ENCODE measurements around the gene CORO2A.
A peak's percentile ranks its signal among the peaks of the same experiment; 100 is the strongest.
"Not testable (repeated sequence)": the region's sequence is repeated elsewhere in the genome, so short reads cannot be mapped to it uniquely, and the experiment has no call there.

Gene CORO2A

DNA sequence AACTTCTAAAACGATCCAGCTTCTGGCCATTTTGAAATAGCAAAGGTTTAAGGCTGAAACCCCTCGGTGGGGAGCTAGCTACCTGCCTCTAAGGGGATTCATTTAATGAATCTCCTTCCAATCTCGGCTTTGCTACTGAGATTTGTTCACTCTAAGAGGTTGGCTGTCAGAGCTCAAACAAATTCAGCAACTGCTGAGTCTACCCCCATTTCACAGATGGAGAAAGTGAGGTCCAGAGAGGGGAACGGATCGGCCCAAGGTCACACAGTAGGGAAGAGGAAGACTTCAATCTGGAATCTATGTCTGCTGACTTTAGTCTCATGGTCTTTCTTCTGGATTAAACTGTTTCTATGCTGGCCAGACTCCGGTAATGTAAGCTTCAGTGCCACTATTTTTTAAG lies 3.0 kb downstream of the CORO2A start:
- DNase-seq, result no peak

- no peak for DNase-seq
These were observed 4.5 kb downstream of the CORO2A start for GRCh38 chr9:98187926-98188325.

- no peak for DNase-seq
These were observed 6.2 kb downstream of the CORO2A start for GRCh38 chr9:98186236-98186635.

GRCh38 chr9:98185611-98186171 lies 6.7 kb downstream of the CORO2A start:
- no peak for DNase-seq

- no peak for DNase-seq
These were observed 7.3 kb downstream of the CORO2A start for GRCh38 chr9:98185021-98185567.

DNA sequence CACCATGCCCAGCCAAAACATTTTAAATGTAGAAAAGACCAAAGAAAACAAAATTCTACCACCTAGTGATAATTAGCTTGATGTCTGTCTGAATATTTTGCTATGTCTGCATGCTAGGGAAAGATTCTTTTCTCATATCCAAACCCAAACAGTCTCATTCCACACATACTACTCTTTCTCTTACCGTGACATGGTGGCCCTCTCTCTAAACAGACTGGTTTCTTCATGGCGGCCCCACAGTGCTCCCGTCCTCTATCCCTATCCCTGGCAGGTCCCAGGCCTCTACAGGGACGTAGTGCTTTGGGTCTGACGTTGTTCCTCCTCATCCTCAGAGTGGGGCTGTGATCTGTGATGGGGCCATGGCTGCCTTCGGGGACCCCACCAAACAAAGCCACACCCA lies 8.1 kb downstream of the CORO2A start:
- no peak for DNase-seq

- DNase-seq, result no peak
These were observed 9.4 kb downstream of the CORO2A start for GRCh38 chr9:98182889-98183599.

GRCh38 chr9:98182069-98182820 lies 10.2 kb downstream of the CORO2A start:
- no peak for DNase-seq

- no peak for DNase-seq
These were observed 10.7 kb downstream of the CORO2A start for GRCh38 chr9:98181746-98182068.

GRCh38 chr9:98180996-98181395 lies 11.4 kb downstream of the CORO2A start:
- no peak for DNase-seq

- DNase-seq, result no peak
These were observed 13.3 kb downstream of the CORO2A start for GRCh38 chr9:98178874-98179850.

DNA sequence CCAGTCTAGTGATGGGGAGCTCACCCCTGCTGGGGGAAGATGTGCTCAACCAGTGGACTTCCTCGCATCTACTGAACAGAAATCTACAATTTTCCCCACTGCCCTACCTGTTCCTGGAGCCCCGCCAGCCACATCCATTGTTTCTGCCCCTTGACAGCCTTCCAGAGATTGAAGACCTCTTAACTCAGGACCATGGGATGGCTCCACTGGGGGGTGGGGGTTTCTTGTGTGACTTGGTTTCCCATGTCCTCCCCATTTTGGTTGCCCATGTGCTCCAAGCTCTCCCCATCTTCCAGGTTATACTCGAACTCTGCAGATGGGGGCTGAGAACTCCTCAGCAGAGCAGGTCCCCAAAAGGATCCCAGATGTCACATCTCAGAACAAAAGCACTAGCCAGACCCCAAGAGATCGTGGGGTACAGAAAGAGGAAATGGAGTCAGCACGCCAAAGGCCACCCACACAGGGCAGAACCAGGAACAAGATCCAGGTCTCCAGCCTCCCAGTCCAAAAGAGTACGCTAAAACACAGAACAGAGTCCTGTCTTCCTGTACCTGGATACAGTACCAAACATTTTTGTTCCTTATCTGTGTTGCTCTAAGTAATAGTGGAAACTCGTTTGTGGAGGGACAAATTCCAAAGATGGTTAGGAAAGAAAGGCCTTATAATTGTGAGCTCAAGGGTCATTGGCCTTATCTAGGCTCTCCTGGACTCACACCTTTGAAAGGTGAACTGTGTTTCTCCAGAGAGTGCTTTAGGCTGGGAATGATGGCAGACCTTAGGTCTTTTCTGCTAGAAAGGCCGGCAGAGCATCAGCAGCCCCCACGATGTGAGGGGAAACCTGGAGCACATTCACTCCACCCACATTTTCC lies 15.8 kb downstream of the CORO2A start:
- DNase-seq, result no peak

DNA sequence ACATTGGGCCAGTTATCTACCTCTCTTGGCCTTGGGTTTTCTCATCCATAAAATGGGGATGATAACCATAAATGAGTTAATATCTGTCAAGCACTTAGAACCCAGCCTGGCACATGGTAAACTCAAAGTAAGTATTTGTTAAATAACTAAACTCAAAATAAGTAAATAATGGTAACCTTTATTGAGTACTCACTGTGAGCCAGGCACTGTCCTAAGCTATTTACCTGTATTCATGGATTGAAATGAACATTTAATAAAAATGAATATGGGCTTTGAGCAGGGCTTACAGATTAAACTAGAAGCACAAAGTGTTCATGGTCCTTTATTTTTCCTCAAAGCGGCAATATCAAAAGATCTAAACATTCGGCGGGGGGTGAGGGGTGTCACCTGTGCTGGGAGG lies 16.7 kb downstream of the CORO2A start:
- DNase-seq, result no peak

GRCh38 chr9:98175028-98175569 lies 17.3 kb downstream of the CORO2A start:
- DNase-seq, result no peak

GRCh38 chr9:98174502-98174918 lies 17.9 kb downstream of the CORO2A start:
- not testable (repeated sequence) for DNase-seq

GRCh38 chr9:98173181-98173580 lies 19.3 kb downstream of the CORO2A start:
- no peak for DNase-seq

DNA sequence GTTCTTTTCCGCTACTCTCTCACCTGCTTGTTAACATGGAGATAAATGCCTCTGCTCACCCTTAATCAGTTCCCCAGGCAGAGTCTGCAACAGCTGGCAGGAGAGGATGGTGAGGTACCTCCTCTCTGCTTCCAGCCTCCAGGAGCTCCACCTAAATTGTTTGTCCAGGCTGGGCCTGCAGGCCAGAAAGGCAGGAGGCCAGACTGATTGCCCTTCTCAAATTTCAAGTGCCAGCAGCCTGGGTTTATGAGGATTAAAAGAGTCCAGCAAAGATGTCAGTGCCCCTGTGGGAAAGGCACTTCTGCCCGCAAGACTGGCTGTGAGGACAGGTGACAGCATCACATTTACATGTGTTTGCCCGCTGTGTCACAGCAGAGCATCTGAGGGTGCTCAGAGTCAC lies 19.8 kb downstream of the CORO2A start:
- no peak for DNase-seq

DNA sequence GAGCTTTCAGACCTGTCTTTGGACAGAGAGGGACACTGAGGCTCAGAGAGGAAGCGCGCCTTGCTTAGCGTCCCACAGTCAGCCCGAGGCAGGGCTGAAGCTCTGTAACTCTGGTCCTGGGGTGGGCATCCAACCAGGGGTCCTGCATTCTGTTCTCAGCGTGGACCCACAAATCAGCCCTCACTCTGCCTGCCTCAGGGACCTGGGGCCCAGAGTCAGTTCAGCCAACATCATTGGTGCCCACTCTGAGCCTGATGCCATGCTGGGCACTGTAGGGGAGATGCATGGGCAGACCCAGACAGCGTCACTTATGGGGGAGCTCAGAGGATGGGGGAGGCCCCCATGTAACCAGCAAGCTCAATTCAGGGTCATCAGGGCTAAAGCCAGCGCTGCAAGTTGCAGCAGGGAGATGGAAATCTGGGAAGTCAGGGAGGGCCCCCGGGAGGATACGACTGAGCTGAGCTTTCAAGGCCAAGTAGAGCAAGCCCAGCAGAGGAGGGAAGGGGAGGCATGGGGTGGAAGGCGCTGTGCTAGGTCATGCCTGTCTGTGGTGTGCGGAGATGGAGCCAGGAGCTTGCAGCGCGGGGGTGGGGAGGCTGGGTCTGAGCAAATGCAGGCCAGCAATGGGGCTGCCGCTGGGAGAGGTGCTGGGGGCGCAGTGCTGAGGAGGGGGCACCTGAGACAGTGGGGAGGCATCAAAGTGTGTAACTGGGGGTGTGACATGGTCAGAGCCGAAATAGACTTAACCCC lies 21.1 kb downstream of the CORO2A start:
- no peak for DNase-seq

DNA sequence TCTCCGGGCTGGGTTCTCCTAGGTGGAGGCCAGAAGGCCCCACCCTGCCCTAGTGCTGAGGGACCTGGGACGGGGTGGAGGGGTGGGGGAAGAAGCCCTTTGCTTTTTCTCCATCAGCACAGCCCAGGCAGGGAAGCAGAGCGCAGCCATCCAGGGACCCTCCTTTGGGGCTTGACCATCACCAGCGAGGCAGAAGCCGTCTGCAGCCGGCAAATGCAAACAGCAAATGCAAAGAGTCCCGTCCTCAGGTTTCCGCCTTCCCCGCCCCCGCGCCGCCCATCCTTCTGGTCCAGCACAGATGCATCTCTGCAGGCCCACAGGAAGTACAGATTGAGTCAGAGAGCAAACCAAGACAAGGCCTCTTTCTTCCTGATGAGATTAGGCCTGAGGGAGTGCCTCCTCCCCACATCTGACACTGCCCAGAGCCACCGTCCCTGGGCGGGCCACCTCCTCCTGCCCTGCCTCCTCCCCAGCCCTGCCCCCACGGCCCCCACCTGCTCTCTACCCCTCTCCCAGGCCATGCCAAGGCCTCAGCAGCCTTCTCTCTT lies 23.4 kb downstream of the CORO2A start:
- peak; percentile 66 for DNase-seq

DNA sequence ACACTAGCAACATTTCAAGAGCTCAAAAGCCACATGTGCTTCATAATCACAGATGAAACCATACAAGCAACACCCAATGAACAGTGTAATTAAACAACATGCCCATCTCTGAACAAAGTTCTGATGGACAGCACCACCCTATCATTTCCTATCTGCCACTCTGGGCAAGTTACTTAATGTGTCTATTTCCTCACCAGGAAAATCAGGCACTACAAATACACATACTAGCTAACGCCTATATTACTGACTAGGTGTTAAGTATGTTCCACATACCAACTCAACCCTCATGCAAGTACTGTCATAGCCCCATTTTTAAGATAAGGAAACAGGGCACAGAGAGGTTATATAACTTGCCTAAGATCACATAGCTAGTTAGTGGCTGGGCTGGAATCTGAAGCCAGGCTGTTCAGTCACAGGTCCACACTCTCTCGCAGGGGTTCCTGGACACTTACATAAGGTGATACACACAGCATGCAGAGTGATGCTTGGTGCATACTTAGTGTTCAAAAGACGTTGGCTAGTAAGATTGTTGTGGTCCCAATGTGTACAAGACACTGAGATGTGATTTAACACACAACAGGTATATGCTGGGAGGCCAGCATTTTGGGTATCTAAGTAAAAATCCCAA lies 24.2 kb downstream of the CORO2A start:
- no peak for DNase-seq
